A549 (cell line): Measurements from ENCODE around the gene HELT. TPM values are rescaled to one million over a fixed set of nuclear protein-coding genes. Genes with fewer than 3 reads are reported as not detected.

Experiments
- ATAC-seq, 2 experiments: fragments of 200-7000 bp in 1 of 2; fragments of >200 bp in 1 of 2; cut with Nextera tagmentation in 1 of 2; cut with Tn5 transposase in 1 of 2; 3 replicates each; pipeline versions ENCODE4 v1.8.0 to v1.9.1; 2018 to 2020; ENCODE audit warnings: mild to moderate bottlenecking in 1 of 2, moderate library complexity in 1 of 2
- CTCF ChIA-PET: fragments of 300-600 bp; sonication (Branson Sonifier 250); formaldehyde crosslinking; extraction: SDS; loops from one replicate; lab custom pipeline; 2021; ENCODE audit warnings: antibody characterized with exemption, inconsistent platforms; lab: Yijun Ruan, JAX
- POLR2A ChIA-PET: fragments of 350-600 bp; formaldehyde crosslinking; extraction: SDS; loops from one replicate; lab custom pipeline; 2021; ENCODE audit warnings: antibody characterized with exemption, inconsistent platforms; lab: Yijun Ruan, JAX
- DNase-seq, 2 experiments: peaks; one replicate each; pipeline versions ENCODE4 v3.0.0 to v3.0.0-alpha.2; 2011 to 2016; ENCODE audit warnings: low read depth in 1 of 2, low spot score in 1 of 2
- FAIRE-seq: peaks from 2 replicates; lab custom pipeline; 2011; peaks lifted over from hg19 to GRCh38; lab: Jason Lieb, UNC
- H3K27ac ChIP-seq, 2 experiments: fragments of >200 bp; sonication (Bioruptor Twin); formaldehyde crosslinking; 3 replicates each; pipeline ENCODE4 v1.5.1; 2016 to 2017
- H3K4me1 ChIP-seq: fragments of >200 bp; sonication (Bioruptor Twin); formaldehyde crosslinking; 3 replicates; pipeline ENCODE4 v1.6.1; 2016
- H3K4me2 ChIP-seq: fragments of >200 bp; sonication (Bioruptor Twin); formaldehyde crosslinking; 3 replicates; pipeline ENCODE4 v1.6.1; 2016
- H3K4me3 ChIP-seq: fragments of >200 bp; sonication (Bioruptor Twin); formaldehyde crosslinking; 3 replicates; pipeline ENCODE4 v1.5.1; 2016
- H3K9me3 ChIP-seq: fragments of >200 bp; sonication (Bioruptor Twin); formaldehyde crosslinking; 3 replicates; pipeline ENCODE4 v1.6.1; 2016
- CBX8 ChIP-seq: fragments of 200-600 bp; sonication (generic); IDR thresholded peaks from 2 replicates; pipeline ENCODE4 v1.6.1; 2016
- CEBPB ChIP-seq, 2 experiments: fragments of >200 bp in 1 of 2; sonication (Bioruptor Twin) in 1 of 2; formaldehyde crosslinking in 1 of 2; IDR thresholded peaks; 2 replicates each; pipeline ENCODE4 v1.6.1; 2012 to 2016
- CTCF ChIP-seq: fragments of >200 bp; sonication (Bioruptor Twin); formaldehyde crosslinking; IDR thresholded peaks from 3 replicates; pipeline ENCODE4 v1.5.1; 2016
- EHMT2 ChIP-seq: fragments of 200-600 bp; sonication (generic); IDR thresholded peaks from 2 replicates; pipeline ENCODE4 v1.6.1; 2016; ENCODE audit warnings: antibody characterized with exemption, low read depth, mild to moderate bottlenecking, moderate library complexity
- HDAC2 ChIP-seq: fragments of 200-600 bp; sonication (generic); IDR thresholded peaks from 2 replicates; pipeline ENCODE4 v1.6.1; 2016
- HOXB13 ChIP-seq: fragments of 250-450 bp; sonication (Bioruptor Pico); IDR thresholded peaks from 2 replicates; pipeline ENCODE4 v1.5.0; 2020; ENCODE audit warnings: low read depth, mild to moderate bottlenecking, moderate library complexity
- NR3C1 ChIP-seq: fragments of >200 bp; sonication (Bioruptor Twin); formaldehyde crosslinking; IDR thresholded peaks from 3 replicates; pipeline ENCODE4 v1.6.1; 2017
- PBX3 ChIP-seq: IDR thresholded peaks from 2 replicates; pipeline ENCODE4 v1.6.1; 2012
- POLR2A ChIP-seq: IDR thresholded peaks from 2 replicates; pipeline ENCODE4 v1.6.1; 2012; ENCODE audit warnings: mild to moderate bottlenecking, low read length
- POLR2AphosphoS2 ChIP-seq: conservative IDR thresholded peaks from 2 replicates; pipeline ENCODE4 v1.6.1; 2012; ENCODE audit warnings: low read length, improper control_type of control experiment, inconsistent platforms
- RARB ChIP-seq: fragments of 250-450 bp; sonication (Bioruptor Pico); IDR thresholded peaks from 2 replicates; pipeline ENCODE4 v1.8.0; 2021; ENCODE audit warnings: mild to moderate bottlenecking, moderate library complexity
- REST ChIP-seq: fragments of 200-600 bp; sonication (generic); IDR thresholded peaks from 2 replicates; pipeline ENCODE4 v1.6.1; 2016; ENCODE audit warnings: antibody characterized with exemption, mild to moderate bottlenecking, moderate library complexity
- RFX5 ChIP-seq: fragments of 450-650 bp; IDR thresholded peaks from 2 replicates; pipeline ENCODE4 v1.7.1; 2014; ENCODE audit warnings: antibody characterized with exemption, mild to moderate bottlenecking, moderate library complexity
- ZNF302 ChIP-seq: fragments of 250-450 bp; sonication (Bioruptor Pico); IDR thresholded peaks from 2 replicates; pipeline ENCODE4 v1.9.0; 2021; ENCODE audit warnings: inconsistent platforms, mild to moderate bottlenecking, moderate library complexity
- WGBS: methylation state at CpG from one replicate; pipeline ENCODE4 v1.1.6; 2017; ENCODE audit errors: missing lambda C conversion rate; 5-methylcytosine and 5-hydroxymethylcytosine counted together
- polyA plus RNA-seq, 4 experiments: library from polyadenylated mRNA; depleted of rRNA in 3 of 4; stranded (reverse); fragments of >200 nt; fragmentation: RNase III in 1 of 4; extraction: RNeasy Plus Mini Kit Qiagen cat#74134 plus additional on column Dnase treatment in 1 of 4; gene quantifications; 2 replicates in 3 of 4; 3 replicates in 1 of 4; pipeline ENCODE4 v1.2.3, GENCODE V29; 2011 to 2017

HELT gene
- polyA plus RNA-seq, 2 of the 4 experiments (the other 2 are of a cell fraction) = not detected

- no peak for TF ChIP-seq CTCF
Observed at GRCh38 chr4:185016101-185016940, 2.0 kb upstream of the HELT start (continued).

- H3K4me1 ChIP-seq = no peaks in the 10 kb centered on the region
- H3K27ac ChIP-seq = no peak overlapping the region
- WGBS = 27% methylated on average over 28 of the region's 34 CpGs
- no peaks in the 10 kb centered on the region for H3K9me3 ChIP-seq
- CTCF ChIA-PET = interaction anchor here (1.9 kb wide), 1 partner anchor 79 kb away, joined by 6 read pairs; no protein-coding TSS in a partner anchor
- no peak overlapping the region for H3K4me2 ChIP-seq
- POLR2A ChIA-PET = no interaction called here
- ATAC-seq (no peak), FAIRE-seq (no peak), DNase-seq (peak in 1 of 2 experiments; percentile 25)
- no peak overlapping the region for H3K4me3 ChIP-seq
- no peak for TF ChIP-seq RFX5
- peak; percentile 86 for TF ChIP-seq HDAC2
- no peak for TF ChIP-seq CBX8
- no peak for TF ChIP-seq ZNF302
- no peak for TF ChIP-seq POLR2A
Observed at GRCh38 chr4:185016946-185017758, 1.1 kb upstream of the HELT start.

GRCh38 chr4:185018834-185019455 lies 655 bp downstream of the HELT start:
- peak overlapping the region; percentile 61 for H3K4me2 ChIP-seq
- FAIRE-seq (no peak), DNase-seq (peak in 1 of 2 experiments; percentile 29), ATAC-seq (peak in 1 of 2 experiments; percentile 12; a peak in 3 of 6 replicates)
- no peaks in the 10 kb centered on the region for H3K4me1 ChIP-seq
- H3K27ac ChIP-seq = no peak overlapping the region
- no peak for TF ChIP-seq REST
- no peak for TF ChIP-seq HOXB13
- no peak for TF ChIP-seq NR3C1
- no peak for TF ChIP-seq POLR2AphosphoS2
- TF ChIP-seq CTCF = no peak
- TF ChIP-seq RARB = no peak
- TF ChIP-seq PBX3 = no peak
- no peak for TF ChIP-seq CEBPB (IDR thresholded peaks at IDR 0.05)
- no peak for TF ChIP-seq EHMT2
- TF ChIP-seq HDAC2 = no peak
- ChIA-PET CTCF (interaction anchor here (0.9 kb wide), 1 partner anchor 13 kb away, joined by 4 read pairs; no protein-coding TSS in a partner anchor), POLR2A (interaction anchor here (0.6 kb wide), 1 partner anchor 17 kb away, joined by 3 read pairs; no protein-coding TSS in a partner anchor)
- WGBS = 7% methylated on average over 21 of the region's 41 CpGs
- H3K4me3 ChIP-seq = 0 out of 3 replicates have a peak overlapping the region, but pooled peaks have one; percentile 17
- no peaks in the 10 kb centered on the region for H3K9me3 ChIP-seq
